ENCODE data around the gene MIER3.
A peak's percentile ranks its signal among the peaks of the same experiment; 100 is the strongest.
"Not testable (repeated sequence)": the region's sequence is repeated elsewhere in the genome, so short reads cannot be mapped to it uniquely, and the experiment has no call there.

The MIER3 gene

GRCh38 chr5:56951946-56952691 lies at the start of gene MIER3:
Gene MIER3 (minus strand): TSS chr5:56952123. CDS start chr5:56952102, 21 bp downstream.
- peak; percentile 63 to 74 (median 72) for DNase-seq

GRCh38 chr5:56995596-56995995 lies 43.7 kb upstream of the MIER3 start:
- DNase-seq = no peak

GRCh38 chr5:56993241-56993640 lies 41.3 kb upstream of the MIER3 start:
- no peak for DNase-seq

GRCh38 chr5:56989676-56990075 lies 37.8 kb upstream of the MIER3 start:
- DNase-seq = no peak

- DNase-seq = no peak
Observed at GRCh38 chr5:56988490-56988889, 36.6 kb upstream of the MIER3 start.

- no peak for DNase-seq
Observed at GRCh38 chr5:56987171-56987570, 35.2 kb upstream of the MIER3 start.

GRCh38 chr5:56986626-56986947 lies 34.7 kb upstream of the MIER3 start:
- no peak for DNase-seq

GRCh38 chr5:56985936-56986625 lies 34.2 kb upstream of the MIER3 start:
- no peak for DNase-seq

GRCh38 chr5:56984445-56984844 lies 32.5 kb upstream of the MIER3 start:
- no peak for DNase-seq

GRCh38 chr5:56983593-56984361 lies 31.9 kb upstream of the MIER3 start:
- no peak for DNase-seq

- DNase-seq = no peak
Observed at GRCh38 chr5:56981548-56982315, 29.8 kb upstream of the MIER3 start.

- no peak for DNase-seq
Observed at GRCh38 chr5:56979968-56980367, 28.0 kb upstream of the MIER3 start.

- not testable (repeated sequence) for DNase-seq
Observed at GRCh38 chr5:56979526-56979925, 27.6 kb upstream of the MIER3 start.

GRCh38 chr5:56977822-56978221 lies 25.9 kb upstream of the MIER3 start:
- DNase-seq = no peak

- DNase-seq = no peak
Observed at GRCh38 chr5:56977021-56977420, 25.1 kb upstream of the MIER3 start.

GRCh38 chr5:56974241-56974640 lies 22.3 kb upstream of the MIER3 start:
- DNase-seq = no peak

- DNase-seq = no peak
Observed at GRCh38 chr5:56973473-56973872, 21.6 kb upstream of the MIER3 start.

GRCh38 chr5:56971275-56971674 lies 19.4 kb upstream of the MIER3 start:
- DNase-seq = no peak

GRCh38 chr5:56964173-56964572 lies 12.2 kb upstream of the MIER3 start:
- DNase-seq = no peak

- no peak for DNase-seq
Observed at GRCh38 chr5:56963246-56963645, 11.3 kb upstream of the MIER3 start.

GRCh38 chr5:56962286-56962685 lies 10.4 kb upstream of the MIER3 start:
- no peak for DNase-seq

- DNase-seq = no peak
Observed at GRCh38 chr5:56961746-56962145, 9.8 kb upstream of the MIER3 start.

GRCh38 chr5:56959326-56959725 lies 7.4 kb upstream of the MIER3 start:
- DNase-seq = no peak

All from stimulated activated naive CD4-positive, alpha-beta T cell (primary cell).